Panc1 (cell line): ENCODE results near the gene LDB3. TPM values are rescaled to one million over a fixed set of nuclear protein-coding genes. Genes with fewer than 3 reads are reported as not detected.

Experiments
- ATAC-seq: fragments of 200-7000 bp; cut with Tn5 transposase; 2 replicates; pipeline ENCODE4 v1.9.1; 2020; ENCODE audit warnings: mild to moderate bottlenecking, moderate library complexity
- BruUV-seq: library from RNA; stranded (reverse); fragments of 400-500 nt; replicated peaks from 2 replicates; lab custom pipeline; 2021; lab: Mats Ljungman, UMichigan
- CTCF ChIA-PET: fragments of 300-600 bp; sonication (Branson Sonifier 250); formaldehyde crosslinking; loops from one replicate; lab custom pipeline; 2022; ENCODE audit warnings: antibody characterized with exemption; lab: Charles Lee
- POLR2A ChIA-PET: fragments of 300-600 bp; sonication (Branson Sonifier 250); formaldehyde crosslinking; loops from one replicate; lab custom pipeline; 2022; ENCODE audit warnings: antibody characterized with exemption; lab: Charles Lee
- DNase-seq: peaks from one replicate; pipeline ENCODE4 v3.0.0-alpha.2; 2010; ENCODE audit warnings: low read depth, low spot score
- H3K27ac ChIP-seq: 2 replicates; pipeline ENCODE4 v1.5.1; 2011; ENCODE audit warnings: mild to moderate bottlenecking, low read length, inconsistent platforms
- H3K27me3 ChIP-seq: fragments of 200-500 bp; sonication (Bioruptor generic); 2 replicates; pipeline ENCODE4 v1.6.0; 2014; ENCODE audit warnings: low read length, inconsistent platforms; ENCODE audit not compliant: control insufficient read depth, insufficient read depth
- H3K36me3 ChIP-seq: fragments of 200-500 bp; sonication (Bioruptor generic); 2 replicates; pipeline ENCODE4 v1.5.1; 2014; ENCODE audit warnings: inconsistent platforms, mild to moderate bottlenecking, low read length, moderate library complexity; ENCODE audit not compliant: control insufficient read depth, insufficient read depth
- H3K4me1 ChIP-seq: 2 replicates; pipeline ENCODE4 v1.5.1; 2011; ENCODE audit warnings: inconsistent platforms, mild to moderate bottlenecking, low read length, moderate library complexity; ENCODE audit not compliant: control insufficient read depth, insufficient read depth
- H3K4me3 ChIP-seq, 2 experiments: 2 replicates each; pipeline ENCODE4 v1.5.1; 2011 to 2012; ENCODE audit warnings: low read depth in 2 of 2, low read length in 2 of 2, mild to moderate bottlenecking in 2 of 2, inconsistent platforms in 1 of 2, moderate library complexity in 1 of 2
- H3K9me3 ChIP-seq: fragments of 200-500 bp; sonication (Bioruptor generic); 2 replicates; pipeline ENCODE4 v1.5.1; 2014; ENCODE audit warnings: low read depth, mild to moderate bottlenecking, inconsistent platforms, low read length, moderate library complexity; ENCODE audit not compliant: control insufficient read depth, insufficient read depth
- CTCF ChIP-seq: fragments of 450-650 bp; IDR thresholded peaks from 2 replicates; pipeline ENCODE4 v1.5.1; 2017; ENCODE audit warnings: mild to moderate bottlenecking
- POLR2AphosphoS5 ChIP-seq: IDR thresholded peaks from 2 replicates; pipeline ENCODE4 v1.6.1; 2012; ENCODE audit warnings: mild to moderate bottlenecking, low read depth, low read length, moderate library complexity
- REST ChIP-seq, 2 experiments: IDR thresholded peaks; 2 replicates each; pipeline ENCODE4 v1.6.1; 2011 to 2012; ENCODE audit warnings: low read depth in 2 of 2, control low read depth in 1 of 2, low read length in 1 of 2, mild to moderate bottlenecking in 1 of 2, moderate library complexity in 1 of 2; ENCODE audit not compliant: insufficient read depth in 1 of 2
- SIN3A ChIP-seq: IDR thresholded peaks from 2 replicates; pipeline ENCODE4 v1.6.1; 2012; ENCODE audit warnings: low read depth, mild to moderate bottlenecking, low read length, moderate library complexity, borderline replicate concordance; ENCODE audit not compliant: insufficient read depth
- TCF7L2 ChIP-seq: IDR thresholded peaks from 2 replicates; pipeline ENCODE4 v1.6.1; 2011; ENCODE audit warnings: mild to moderate bottlenecking, low read depth, low read length, inconsistent platforms
- in situ Hi-C: cut with HindIII; loops from 2 replicates; pipeline ENCODE4 v1.10.0; 2016; ENCODE audit warnings: low sequenced_read_pairs, low pct_unique_long_range_greater_than_20kb
- intact Hi-C: fragments of 100-400 bp; cut with micrococcal nuclease; formaldehyde crosslinking; loops from one replicate; pipeline ENCODE4 v1.10.0; 2022; ENCODE audit not compliant: unreplicated experiment
- total RNA-seq: library from RNA; stranded (reverse); gene quantifications from one replicate; pipeline ENCODE4 v1.2.1, GENCODE V29; 2021; ENCODE audit not compliant: unreplicated experiment

LDB3 gene
- total RNA-seq, 1 experiment from 2014 or later, result 0.15 TPM

- ChIA-PET CTCF (no interaction called here), POLR2A (no interaction called here)
- no peak for DNase-seq
- BruUV-seq, result no TSS peak
- Histone ChIP-seq H3K36me3 (no peaks in the 10 kb centered on the region), H3K4me3 (no peak overlapping the region), H3K9me3 (no peaks in the 10 kb centered on the region), H3K27me3 (no peaks in the 10 kb centered on the region), H3K4me1 (peaks cover 21% of the 10 kb centered on the region), H3K27ac (no peak overlapping the region)
- intact Hi-C loops (loop anchor here (10.0 kb wide), 1 partner anchor 61 kb away; no protein-coding TSS in a partner anchor), in situ Hi-C loops (no loop called here)
- TF ChIP-seq TCF7L2 (no peak), CTCF (no peak), POLR2AphosphoS5 (no peak), REST (IDR thresholded peaks at IDR 0.05; ENCODE audit: insufficient read depth in 1 of 2, low read depth in 2 of 2, low read length in 1 of 2) (no peak), SIN3A (no peak)
- ATAC-seq, result no peak
These were observed 17.8 kb downstream of the LDB3 start for GRCh38 chr10:86685893-86686632.

GRCh38 chr10:86686972-86687371, 18.7 kb downstream of the LDB3 start:
- H3K27me3 ChIP-seq, result no peaks in the 10 kb centered on the region
- ChIA-PET CTCF (interaction anchor here (0.6 kb wide), 1 partner anchor 54 kb away, joined by 5 read pairs; no protein-coding TSS in a partner anchor), POLR2A (no interaction called here)
- TF ChIP-seq SIN3A (no peak), TCF7L2 (no peak), POLR2AphosphoS5 (no peak), CTCF (no peak), REST (IDR thresholded peaks at IDR 0.05; ENCODE audit: insufficient read depth in 1 of 2, low read depth in 2 of 2, low read length in 1 of 2) (no peak)
- peaks cover 20% of the 10 kb centered on the region for H3K4me1 ChIP-seq
- no peak for ATAC-seq
- H3K9me3 ChIP-seq, result no peaks in the 10 kb centered on the region
- H3K27ac ChIP-seq, result no peak overlapping the region
- intact Hi-C loops, result loop anchor here (10.0 kb wide), 1 partner anchor 62 kb away; no protein-coding TSS in a partner anchor
- BruUV-seq, result no TSS peak
- in situ Hi-C loops, result no loop called here
- no peak for DNase-seq
- no peaks in the 10 kb centered on the region for H3K36me3 ChIP-seq
- no peak overlapping the region for H3K4me3 ChIP-seq
